NCI-H1092 treated with DMSO at 0.1 percent for 48 hours (cell line): ENCODE data around the gene SLC35F3.
A peak's percentile ranks its signal among the peaks of the same experiment; 100 is the strongest.

Source experiments
- DNase-seq: peaks from one replicate; lab custom pipeline; 2025; lab: John Stamatoyannopoulos, UW

SLC35F3 gene

DNA sequence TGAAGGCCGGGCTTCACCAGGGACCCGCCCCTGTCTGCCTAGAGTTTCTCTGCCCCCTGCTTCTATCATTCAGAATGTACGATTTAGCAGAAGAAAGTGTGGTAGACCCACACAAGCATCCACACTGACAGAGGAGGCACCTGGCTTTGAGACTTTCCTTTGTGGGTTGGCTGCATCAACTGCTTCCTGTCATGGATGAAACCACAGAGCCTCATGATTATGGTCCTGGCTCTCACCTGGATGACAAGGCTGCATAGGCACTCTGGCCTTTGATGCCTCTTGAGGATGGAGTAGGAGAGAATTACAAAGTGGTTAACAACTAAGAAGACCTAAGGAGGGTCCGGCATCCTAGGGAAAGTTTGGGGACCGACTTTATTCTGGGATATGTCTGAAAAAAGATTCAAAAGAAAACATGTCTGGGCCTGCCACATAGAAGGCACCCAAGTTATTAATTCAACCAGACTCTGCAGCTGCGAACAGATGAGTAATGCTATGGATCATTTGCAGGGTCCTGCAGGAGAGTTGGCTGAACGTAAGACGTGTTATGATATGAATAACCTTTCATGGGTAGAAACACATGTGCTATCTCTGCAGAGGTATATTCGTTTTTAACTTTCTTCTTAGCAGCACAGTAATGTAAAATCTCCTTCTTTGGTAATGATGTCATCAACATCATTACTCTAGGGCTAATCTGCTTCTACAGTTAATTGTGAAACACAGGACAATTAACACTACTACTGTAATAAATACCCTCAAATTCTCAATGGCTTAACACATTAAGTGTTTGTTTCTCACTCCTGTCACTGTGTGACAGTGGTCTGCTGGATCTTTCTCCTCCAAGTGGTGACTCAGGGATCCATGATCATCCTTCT lies 136.2 kb downstream of the SLC35F3 start:
- DNase-seq, result no peak

DNA sequence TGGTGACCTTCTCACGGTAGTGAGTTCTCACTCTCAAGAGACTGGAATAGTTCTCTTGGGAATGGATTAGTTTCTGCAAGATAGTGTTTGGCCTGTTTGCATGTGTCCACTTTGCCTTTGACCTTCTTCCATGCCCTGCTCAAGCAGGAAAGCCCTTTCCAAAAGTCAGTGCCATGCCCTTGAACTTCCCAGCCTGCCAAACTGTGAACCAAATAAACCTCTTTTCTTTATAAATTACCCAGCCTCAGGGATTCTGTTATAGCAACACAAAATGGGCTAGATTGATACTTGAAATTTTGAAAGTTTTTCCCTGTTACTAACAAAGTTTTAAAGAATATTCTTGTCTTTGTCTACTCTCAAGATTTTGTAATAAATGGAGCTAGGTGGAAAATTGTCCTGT lies 139.6 kb downstream of the SLC35F3 start:
- no peak for DNase-seq

DNA sequence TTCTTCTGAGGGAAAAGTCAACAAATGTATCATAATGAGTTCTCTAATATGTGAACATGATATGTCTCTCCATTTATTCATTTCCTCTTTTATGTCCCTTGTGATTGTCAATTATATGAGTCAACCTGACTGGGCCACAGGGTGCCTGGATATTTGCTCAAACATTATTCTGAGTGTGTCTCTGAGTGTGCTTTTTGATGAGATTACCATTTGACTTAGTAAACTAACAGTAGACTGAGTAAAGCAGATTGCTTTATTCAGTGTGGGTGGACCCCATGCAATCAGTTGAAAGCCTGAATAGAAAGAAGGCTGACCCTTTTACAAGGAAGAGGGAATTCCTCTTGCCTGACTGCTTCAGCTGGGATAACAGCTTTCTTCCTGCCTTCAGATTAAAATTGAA lies 142.6 kb downstream of the SLC35F3 start:
- peak; percentile 69 for DNase-seq

DNA sequence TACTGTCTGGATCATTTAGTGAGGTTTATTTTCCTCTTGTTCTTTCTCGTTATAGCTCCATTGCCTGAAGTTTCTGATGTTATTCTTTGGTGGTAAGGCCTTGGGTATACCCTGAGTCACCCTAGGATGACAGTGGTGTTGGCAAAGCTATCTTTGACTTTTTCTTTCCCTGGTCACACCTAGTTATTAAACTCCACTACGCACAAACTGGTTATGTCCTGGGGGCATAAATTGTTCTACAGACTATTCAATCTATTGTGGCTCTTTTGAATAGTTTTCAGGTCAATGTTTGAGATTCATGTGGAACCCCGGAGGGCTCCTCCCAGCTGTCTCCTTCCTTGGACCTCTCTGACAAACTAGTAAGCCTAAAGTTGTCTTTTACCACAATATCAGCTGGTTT lies 157.7 kb downstream of the SLC35F3 start:
- DNase-seq, result no peak

DNA sequence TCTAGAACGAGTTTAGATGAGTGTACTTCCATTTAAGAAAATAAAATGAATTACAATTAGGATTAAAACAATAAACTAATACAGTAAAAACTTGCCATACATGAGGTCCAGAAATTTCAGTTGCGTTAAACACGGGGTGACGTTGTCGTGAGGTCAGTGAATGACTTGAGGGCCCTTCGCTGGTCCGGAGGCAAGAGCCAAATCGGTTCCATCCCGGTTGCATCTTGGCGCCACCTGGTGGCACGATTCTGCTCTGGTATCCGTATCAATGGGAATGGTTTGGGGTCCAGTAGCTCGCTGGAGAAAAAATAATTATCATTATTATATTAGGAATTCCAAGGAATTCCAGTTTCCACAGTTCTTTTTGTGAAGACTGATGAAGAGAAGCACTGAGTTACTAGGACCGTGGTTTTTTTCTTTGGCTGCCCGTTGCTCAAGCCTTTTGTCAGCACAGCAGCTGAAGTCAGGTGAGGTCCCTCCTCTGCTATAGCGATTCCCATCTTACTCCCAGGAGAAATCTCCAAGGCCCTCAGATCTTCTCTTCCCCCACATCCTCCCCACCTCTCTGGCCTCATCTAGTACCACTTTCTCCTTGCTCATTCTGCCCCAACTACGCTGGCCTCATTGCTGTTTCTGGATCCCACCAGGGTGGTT lies 161.4 kb downstream of the SLC35F3 start:
- DNase-seq, result peak; percentile 68

DNA sequence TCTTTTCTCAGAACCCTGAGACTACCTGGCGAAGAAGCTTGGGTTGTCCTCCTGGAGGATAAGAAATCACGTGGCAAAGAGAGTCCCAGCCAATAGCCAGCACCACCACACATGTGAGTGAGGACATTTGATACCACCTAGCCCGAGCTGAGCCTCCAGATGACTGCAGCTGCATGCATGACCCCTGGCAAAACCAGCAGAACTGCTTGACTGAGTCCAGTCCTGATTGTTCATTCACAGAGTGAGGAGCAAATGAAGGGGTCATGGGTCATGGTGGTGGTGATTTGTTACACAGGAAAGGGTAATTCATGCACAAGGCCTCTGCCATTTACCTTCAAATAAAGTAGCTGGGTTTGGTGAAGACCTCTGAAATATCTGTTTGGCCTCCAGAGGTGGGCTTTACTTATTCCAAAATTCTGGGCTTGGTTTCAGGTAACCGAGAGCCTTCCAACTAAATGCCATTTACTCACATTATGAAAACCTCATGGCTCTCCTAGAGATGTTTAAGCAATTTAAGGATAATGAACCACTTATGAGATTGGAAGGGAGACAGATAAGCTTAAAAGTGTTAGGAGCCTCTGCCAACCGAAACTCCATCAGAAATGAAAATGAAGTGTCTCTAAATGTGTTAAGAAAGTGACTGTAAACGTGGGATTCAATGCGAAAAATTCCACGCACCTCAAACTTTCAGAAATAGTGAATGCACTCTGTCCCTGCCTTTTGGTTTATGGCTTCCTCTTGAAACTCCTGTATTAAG lies 163.3 kb downstream of the SLC35F3 start:
- DNase-seq, result no peak

DNA sequence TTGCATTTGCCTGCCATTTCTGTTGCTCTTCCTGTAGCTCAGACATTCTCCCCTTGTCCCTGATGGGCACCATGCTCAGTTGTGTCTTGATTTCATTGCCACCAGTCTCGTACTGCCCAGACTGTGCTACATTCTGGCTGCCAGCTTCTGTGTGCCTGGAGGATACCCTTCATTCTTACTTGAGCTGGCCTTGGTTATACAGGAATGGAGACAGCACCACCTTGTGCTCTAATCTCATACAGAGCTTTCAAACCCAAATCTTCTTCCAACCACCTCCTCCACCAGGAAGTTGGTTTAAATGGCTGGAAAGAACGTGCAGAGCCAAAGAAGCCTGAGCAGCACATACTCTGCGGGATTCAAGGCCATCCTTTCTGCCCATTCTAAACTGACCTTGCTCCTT lies 165.3 kb downstream of the SLC35F3 start:
- peak; percentile 42 for DNase-seq

DNA sequence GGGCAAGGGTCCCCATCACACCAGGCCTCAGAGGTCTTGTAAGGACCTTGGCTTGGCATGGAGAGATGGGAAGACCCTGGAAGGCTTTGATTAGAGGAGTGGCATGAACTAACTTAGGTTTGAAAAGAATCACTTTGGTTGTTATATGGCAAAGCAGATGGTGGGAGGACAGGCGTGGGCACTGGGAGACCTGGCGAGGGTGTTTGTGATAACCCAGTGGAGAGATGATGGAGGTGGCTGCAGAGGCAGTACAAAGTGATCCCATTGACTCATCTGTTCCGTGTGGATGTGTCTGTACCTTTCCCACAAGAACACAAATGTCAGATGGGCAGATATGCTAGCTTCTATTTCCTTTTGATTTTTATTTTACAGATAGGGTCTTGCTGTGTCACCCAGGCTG lies 168.3 kb downstream of the SLC35F3 start:
- DNase-seq, result no peak

DNA sequence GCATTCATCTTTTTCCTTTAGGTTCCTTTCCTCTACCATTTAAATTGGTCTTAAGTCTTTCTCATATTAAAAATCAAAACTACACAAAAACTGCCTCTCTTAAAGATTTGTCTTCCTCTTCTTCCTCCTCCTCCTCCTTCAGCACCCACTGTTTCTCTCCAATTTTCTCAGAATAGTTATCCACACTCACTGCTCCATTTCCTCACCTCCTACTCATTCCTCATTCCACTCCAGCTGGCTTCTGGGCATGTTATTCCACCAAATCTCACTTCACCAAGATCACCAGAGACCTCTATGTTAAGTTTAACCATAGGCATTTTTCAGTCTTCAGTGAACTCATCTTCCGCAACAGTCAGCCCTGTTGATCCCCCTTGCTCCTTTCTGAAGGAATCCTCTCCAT lies 173.7 kb downstream of the SLC35F3 start:
- no peak for DNase-seq

DNA sequence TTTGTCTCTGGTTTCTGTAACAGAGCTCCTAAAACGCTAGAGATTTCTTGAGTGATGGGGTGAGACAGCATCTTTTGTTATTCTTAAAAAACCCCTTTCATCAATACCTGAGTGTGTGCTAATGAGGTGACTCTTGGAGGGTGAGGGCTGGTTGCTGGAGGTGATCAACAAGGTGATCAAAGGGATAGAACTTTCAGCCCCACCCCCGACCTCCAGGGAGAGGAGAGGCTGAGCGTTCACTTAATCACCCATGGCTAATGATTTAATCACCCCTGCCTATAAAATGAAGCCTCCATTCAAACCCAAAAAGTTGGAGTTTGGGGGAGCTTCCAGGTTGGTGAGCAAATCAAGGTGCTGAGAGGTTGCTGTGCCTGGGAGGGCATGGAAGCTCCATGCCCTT lies 175.4 kb downstream of the SLC35F3 start:
- no peak for DNase-seq

DNA sequence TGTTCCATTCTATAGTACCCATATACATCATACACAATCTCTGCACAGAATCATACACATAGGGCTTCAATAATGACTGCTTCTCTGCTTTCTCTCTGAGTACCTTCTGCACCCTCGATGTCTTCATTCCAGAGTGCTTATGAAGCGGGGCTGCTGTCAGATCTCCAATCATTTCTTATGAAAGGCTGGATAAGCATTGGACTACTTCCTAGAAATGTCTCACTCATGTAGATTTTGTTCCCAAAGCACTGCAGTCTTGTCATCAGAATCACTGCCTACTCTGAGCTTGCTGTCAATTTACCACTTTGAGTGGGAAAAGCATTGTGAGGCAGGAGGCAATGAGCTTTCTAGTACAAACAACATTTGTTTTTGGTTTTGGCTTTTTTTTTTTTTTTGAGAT lies 179.0 kb downstream of the SLC35F3 start:
- DNase-seq, result no peak

DNA sequence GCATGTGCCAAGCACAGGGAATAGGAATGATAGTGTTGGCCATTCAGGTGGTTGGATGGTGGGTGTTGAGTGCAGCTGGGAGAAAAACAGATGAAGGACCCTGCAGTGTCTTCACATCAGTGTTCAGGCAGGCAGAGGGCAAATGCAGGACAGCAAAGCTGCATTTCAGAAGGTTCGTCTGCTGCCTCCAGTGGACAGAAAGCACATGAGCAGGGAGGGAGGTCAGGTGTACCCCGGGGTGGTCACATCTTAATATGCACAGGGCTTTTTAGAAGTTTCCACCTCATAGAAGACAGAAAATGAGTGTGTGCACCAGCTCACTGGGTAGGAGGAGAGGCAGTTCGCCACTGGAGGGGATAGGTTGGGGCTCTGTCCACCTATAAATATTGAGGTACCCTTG lies 184.9 kb downstream of the SLC35F3 start:
- DNase-seq, result no peak

DNA sequence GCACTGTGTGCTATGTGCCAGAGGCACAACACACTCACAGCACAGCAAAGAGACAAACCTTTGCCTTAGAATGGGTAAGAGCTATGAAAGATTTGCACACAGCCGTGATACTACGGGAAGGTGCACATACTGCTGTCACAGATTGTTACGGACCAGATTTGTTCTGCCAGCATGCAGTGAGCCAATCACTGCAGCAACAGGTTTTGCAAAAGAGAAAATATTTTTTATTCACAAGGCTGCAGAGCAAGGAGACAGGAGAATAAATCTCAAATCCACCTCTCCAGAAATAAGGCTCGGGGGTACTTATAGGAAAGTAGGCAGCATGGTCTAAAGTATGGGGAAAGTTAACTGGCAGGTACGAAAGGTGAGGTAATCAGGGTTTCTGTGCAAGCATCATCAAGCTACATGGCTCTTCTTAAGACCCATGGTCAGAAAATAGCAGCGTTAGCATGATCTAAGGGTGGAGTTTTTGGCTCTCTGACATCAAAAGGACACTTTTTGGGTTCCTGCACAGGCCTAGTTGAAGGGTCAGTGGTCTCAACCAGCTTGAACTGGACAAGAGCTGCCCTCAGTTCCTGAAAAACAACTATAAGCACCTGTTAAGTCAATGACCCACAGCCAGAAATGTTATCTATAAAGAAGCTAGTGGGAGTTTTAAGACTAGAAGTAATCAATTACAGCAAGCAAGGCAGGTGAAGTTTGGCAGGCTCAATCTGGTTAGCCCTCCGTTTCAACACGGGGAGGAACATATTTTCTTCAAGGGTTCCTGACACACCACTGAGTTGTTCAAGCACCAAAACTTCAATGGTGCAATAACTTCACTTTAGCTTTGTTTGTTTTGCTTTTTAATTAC lies 186.0 kb downstream of the SLC35F3 start:
- DNase-seq, result no peak

DNA sequence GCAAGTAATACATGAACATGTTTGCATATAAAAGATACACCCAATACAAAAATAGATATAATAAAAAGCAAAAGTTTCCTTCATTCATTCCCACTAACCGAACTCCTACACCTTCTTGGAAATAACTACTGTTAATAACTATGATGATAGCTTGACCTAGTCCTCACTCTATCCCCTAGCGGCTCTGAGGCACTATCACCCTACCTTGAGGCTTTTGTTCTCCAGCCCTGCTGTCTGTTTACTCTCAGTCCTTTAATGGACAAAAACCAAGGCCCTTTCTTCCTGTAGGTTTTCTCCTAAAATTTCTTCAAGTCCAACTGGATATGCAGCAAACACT lies 186.6 kb downstream of the SLC35F3 start:
- no peak for DNase-seq

DNA sequence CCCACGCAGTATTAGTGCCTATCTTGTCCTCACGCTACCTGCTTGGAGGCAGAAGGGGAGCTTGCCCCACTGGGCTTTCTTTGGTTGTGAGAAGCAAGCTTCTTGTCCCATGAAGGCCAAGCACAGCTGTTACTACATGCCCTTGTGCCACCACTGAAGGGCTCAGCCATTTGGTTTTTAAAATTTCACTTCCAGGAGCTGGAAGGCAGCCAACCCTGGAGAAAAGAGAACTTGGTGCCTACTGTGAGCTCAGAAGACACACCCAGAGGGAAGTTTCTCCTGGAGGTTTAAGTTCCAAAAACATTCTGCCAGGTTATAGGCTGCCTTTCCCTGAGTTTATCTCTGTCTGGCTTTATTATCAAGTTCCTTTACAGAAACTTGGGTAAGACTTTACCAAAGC lies 187.4 kb downstream of the SLC35F3 start:
- no peak for DNase-seq

DNA sequence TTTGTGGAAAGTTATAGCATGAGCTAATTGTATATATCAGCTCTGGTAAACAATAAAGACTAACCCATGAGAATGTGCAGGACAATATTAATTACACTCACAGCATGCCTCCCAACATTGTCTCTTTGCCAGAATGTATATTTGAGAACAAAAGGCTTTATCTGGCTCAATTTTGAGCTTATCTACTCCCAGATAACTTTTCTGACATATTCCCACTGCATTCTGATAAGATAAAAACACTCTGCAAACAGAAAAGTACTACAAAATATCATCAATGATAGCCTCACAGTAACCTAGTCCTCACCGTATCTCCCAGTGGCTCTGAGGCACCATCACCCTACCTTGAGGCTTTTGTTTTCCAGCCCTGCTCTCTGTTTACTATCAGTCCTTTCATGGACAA lies 188.6 kb downstream of the SLC35F3 start:
- no peak for DNase-seq

DNA sequence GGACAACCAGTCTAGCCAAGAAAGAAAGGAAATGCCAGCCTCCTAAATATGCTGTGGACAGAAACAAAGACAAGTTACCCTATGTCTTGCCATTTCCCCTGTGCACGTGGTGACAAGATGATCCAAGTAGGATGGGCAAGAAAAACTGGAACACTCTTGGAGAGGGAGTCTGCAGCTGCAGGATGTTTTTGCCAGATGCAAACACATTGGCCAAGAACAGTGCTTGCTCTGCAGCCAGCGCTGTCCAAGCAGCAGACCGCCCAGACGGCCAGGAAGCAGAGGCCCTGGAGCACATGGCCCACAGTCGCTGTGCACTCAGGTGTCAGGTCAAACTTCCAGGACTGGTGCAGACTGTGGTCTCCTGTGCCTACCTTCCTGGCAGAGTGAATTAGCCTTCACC lies 189.3 kb downstream of the SLC35F3 start:
- no peak for DNase-seq

DNA sequence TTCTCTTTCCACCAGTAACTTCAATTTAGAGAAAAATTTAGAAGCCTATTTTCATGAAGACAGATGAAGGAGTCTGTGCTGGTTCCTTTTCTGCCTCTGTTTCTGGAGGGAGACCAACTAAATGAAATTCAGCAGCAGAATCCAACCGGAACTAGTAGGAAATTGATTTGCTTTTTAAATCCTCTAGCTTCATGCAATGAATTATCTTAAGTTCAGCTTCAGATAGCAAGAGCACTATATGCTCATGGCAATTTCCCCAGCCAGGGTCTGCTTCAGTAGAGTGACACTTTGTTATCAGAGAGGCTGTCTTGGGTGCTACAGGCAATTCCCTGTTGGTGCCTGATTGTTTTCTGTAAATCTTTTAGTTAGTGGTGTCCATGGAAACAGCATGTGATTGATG lies 189.7 kb downstream of the SLC35F3 start:
- no peak for DNase-seq

DNA sequence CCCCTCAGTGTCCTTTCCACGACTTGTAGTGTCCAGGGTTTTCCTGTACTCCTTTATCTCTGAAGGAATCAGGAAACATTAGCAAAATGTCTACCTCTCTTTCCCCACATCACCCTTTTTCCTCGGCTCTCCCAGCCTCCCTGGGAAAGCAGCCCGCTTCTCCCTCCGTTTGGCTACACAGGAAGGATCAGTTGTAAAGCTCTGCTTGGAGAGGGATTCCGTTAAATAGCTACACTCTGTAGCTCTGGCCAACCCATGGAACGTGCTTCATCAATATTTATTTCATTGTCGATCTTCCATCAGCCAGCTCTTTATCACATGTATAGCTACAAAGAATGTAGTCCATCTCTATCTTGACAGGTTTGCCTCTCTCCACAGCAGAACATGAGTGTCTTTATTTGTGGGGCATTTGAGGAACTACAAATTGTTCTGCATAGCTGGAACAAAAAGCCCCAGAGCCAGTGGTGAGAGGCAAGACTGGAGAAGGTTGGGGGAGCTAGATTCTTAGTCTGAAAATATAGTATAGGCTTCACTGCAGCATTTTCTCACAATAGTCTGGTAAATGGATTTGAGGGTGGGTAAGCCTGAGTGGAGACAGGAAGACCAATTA lies 191.8 kb downstream of the SLC35F3 start:
- DNase-seq, result no peak

DNA sequence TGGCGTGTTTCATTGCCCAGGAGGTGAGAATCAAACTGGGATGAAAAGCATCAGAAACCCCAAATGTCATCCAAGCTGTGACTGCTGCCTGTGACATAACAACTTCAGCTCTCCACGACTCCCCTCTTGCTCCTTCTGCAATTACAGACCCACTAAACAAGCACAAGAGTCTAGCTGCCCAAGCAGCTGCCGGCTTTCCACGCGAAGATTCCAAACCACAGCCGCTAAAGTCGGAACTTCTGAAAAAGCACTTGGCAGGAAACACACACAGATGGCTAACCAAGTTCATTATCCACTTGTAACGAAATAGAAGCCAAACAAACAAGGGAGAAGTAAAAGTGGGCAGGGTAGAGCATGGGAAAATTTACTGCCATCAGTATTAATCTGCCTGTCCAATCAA lies 198.1 kb downstream of the SLC35F3 start:
- DNase-seq, result peak; percentile 63

DNA sequence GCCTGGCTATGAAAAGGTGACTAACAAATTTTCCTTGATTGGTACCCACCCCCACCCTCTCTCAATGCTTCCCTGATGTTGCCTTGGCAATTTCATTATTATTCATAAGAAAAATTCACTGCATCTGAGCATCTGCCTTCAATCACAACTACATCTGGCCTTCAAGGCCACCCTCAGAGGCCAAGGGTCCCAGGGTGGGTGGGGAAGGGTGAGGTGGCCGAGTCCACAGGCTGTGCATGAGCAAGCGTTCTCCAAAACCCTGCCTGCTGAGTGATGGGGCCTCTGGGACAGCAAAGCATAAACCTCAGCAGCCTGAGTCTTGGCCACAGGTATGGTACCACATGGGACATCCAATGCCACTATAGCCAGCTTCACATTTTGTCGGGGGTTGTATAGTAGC lies 198.7 kb downstream of the SLC35F3 start:
- no peak for DNase-seq

DNA sequence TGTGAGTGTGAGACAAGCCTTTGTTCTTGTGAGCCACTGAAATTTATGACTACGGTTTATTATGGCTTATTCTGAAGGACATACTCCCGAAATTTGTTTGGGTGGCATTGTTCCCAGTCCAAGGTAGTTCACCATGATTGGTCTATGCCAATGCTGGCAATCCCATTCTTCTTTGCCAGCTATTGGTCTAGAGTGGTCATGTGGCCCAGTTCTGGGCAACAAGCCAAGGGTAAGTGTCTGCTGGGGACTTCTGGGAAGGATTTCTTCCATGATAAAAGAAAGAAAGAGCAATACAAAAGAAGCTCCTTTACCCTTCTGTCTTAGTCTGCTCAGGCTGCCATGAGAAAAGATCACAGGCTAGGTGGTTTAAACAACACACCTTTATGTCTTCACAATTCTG lies 201.6 kb downstream of the SLC35F3 start:
- no peak for DNase-seq
